IMR-90 (cell line): ENCODE data around the gene KIF13A. TPM values are rescaled to one million over a fixed set of nuclear protein-coding genes. Genes with fewer than 3 reads are reported as not detected.

Experiments used
- ATAC-seq: fragments of 200-7000 bp; cut with Tn5 transposase; 2 replicates; pipeline ENCODE4 v1.9.1; 2020; ENCODE audit warnings: low read depth, mild to moderate bottlenecking, moderate library complexity
- BruUV-seq: library from RNA; stranded (reverse); fragments of 400-500 nt; replicated peaks from 2 replicates; lab custom pipeline; 2021; lab: Mats Ljungman, UMichigan
- CTCF ChIA-PET: fragments of 300-600 bp; formaldehyde crosslinking; extraction: SDS; loops from one replicate; lab custom pipeline; 2021; ENCODE audit warnings: antibody characterized with exemption; lab: Yijun Ruan, JAX
- POLR2A ChIA-PET: fragments of 300-600 bp; sonication (Branson Sonifier 250); formaldehyde crosslinking; loops from one replicate; lab custom pipeline; 2022; ENCODE audit warnings: antibody characterized with exemption; ENCODE audit not compliant: unreplicated experiment; lab: Charles Lee
- DNase-seq: peaks from one replicate; pipeline ENCODE4 v3.0.0; 2013
- H2AFZ ChIP-seq: replicated peaks from 2 replicates; pipeline ENCODE3; 2013; ENCODE audit warnings: low read length, mild to moderate bottlenecking; ENCODE audit not compliant: poor library complexity
- H2AK5ac ChIP-seq: 2 replicates; pipeline ENCODE4 v1.6.1; 2013; ENCODE audit warnings: low read depth, low read length, inconsistent platforms
- H2AK9ac ChIP-seq: replicated peaks from 2 replicates; pipeline ENCODE3; 2013; ENCODE audit warnings: mild to moderate bottlenecking, low read depth, low read length, moderate library complexity; ENCODE audit not compliant: poor library complexity
- H2BK120ac ChIP-seq: 2 replicates; pipeline ENCODE4 v1.6.1; 2013; ENCODE audit warnings: low read depth, low read length, inconsistent platforms
- H2BK15ac ChIP-seq: 3 replicates; pipeline ENCODE4 v1.6.1; 2013; ENCODE audit warnings: low read depth, low read length, inconsistent platforms
- H2BK20ac ChIP-seq: 2 replicates; pipeline ENCODE4 v1.6.1; 2013; ENCODE audit warnings: low read depth, mild to moderate bottlenecking, inconsistent platforms, low read length, moderate library complexity
- H2BK5ac ChIP-seq: 2 replicates; pipeline ENCODE4 v1.6.1; 2013; ENCODE audit warnings: mild to moderate bottlenecking, low read depth, low read length, inconsistent platforms; ENCODE audit not compliant: poor library complexity, severe bottlenecking
- H3K14ac ChIP-seq: replicated peaks from 2 replicates; pipeline ENCODE4 v1.6.1; 2013; ENCODE audit warnings: low read depth, low read length, inconsistent platforms
- H3K18ac ChIP-seq: 2 replicates; pipeline ENCODE4 v1.6.1; 2013; ENCODE audit warnings: low read depth, low read length, control low read depth
- H3K23ac ChIP-seq: 2 replicates; pipeline ENCODE4 v1.6.1; 2013; ENCODE audit warnings: low read depth, low read length, inconsistent platforms
- H3K27ac ChIP-seq: 2 replicates; pipeline ENCODE4 v1.5.1; 2013; ENCODE audit warnings: mild to moderate bottlenecking, control low read depth, low read length; ENCODE audit not compliant: insufficient read depth
- H3K27me3 ChIP-seq: 2 replicates; pipeline ENCODE4 v1.6.1; 2013; ENCODE audit warnings: low read length; ENCODE audit not compliant: control insufficient read depth, insufficient read depth
- H3K36me3 ChIP-seq: 2 replicates; pipeline ENCODE4 v1.6.1; 2013; ENCODE audit warnings: low read length, mixed read lengths; ENCODE audit not compliant: control insufficient read depth, insufficient read depth
- H3K4ac ChIP-seq: 2 replicates; pipeline ENCODE4 v1.6.1; 2013; ENCODE audit warnings: low read depth, low read length, inconsistent platforms
- H3K4me1 ChIP-seq: 2 replicates; pipeline ENCODE4 v1.6.1; 2013; ENCODE audit warnings: low read length, mixed read lengths; ENCODE audit not compliant: control insufficient read depth, insufficient read depth
- H3K4me2 ChIP-seq: 2 replicates; pipeline ENCODE4 v1.6.1; 2013; ENCODE audit warnings: low read depth, mild to moderate bottlenecking, control low read depth, low read length, moderate library complexity
- H3K4me3 ChIP-seq: 2 replicates; pipeline ENCODE4 v1.5.1; 2013; ENCODE audit warnings: low read depth, mild to moderate bottlenecking, control low read depth, low read length, moderate library complexity; ENCODE audit not compliant: insufficient read depth
- H3K56ac ChIP-seq: 2 replicates; pipeline ENCODE4 v1.6.1; 2013; ENCODE audit warnings: low read length, inconsistent platforms; ENCODE audit not compliant: insufficient read depth; ENCODE audit errors: extremely low read depth
- H3K79me1 ChIP-seq, 2 experiments: 2 replicates each; pipeline ENCODE4 v1.6.1; 2013; ENCODE audit warnings: low read length in 2 of 2, inconsistent platforms in 1 of 2, low read depth in 1 of 2
- H3K9ac ChIP-seq: 2 replicates; pipeline ENCODE4 v1.6.1; 2013; ENCODE audit warnings: low read depth, low read length, control low read depth
- H3K9me1 ChIP-seq: 2 replicates; pipeline ENCODE4 v1.6.1; 2013; ENCODE audit warnings: low read length, inconsistent platforms; ENCODE audit not compliant: insufficient read depth
- H3K9me3 ChIP-seq: 2 replicates; pipeline ENCODE4 v1.6.1; 2013; ENCODE audit warnings: low read length; ENCODE audit not compliant: control insufficient read depth, insufficient read depth
- H4K20me1 ChIP-seq: 2 replicates; pipeline ENCODE4 v1.6.1; 2013; ENCODE audit warnings: low read length, inconsistent platforms; ENCODE audit not compliant: insufficient read depth
- H4K5ac ChIP-seq: 2 replicates; pipeline ENCODE4 v1.6.1; 2013; ENCODE audit warnings: mild to moderate bottlenecking, low read depth, low read length, control low read depth
- H4K8ac ChIP-seq, 2 experiments: 2 replicates each; pipeline ENCODE4 v1.6.1; 2013; ENCODE audit warnings: low read depth in 2 of 2, low read length in 2 of 2, control low read depth in 1 of 2, inconsistent platforms in 1 of 2
- H4K91ac ChIP-seq: 2 replicates; pipeline ENCODE4 v1.6.1; 2013; ENCODE audit warnings: low read depth, low read length, inconsistent platforms; ENCODE audit not compliant: insufficient read depth
- BHLHE40 ChIP-seq: fragments of 150-350 bp; IDR thresholded peaks from 2 replicates; pipeline ENCODE4 v1.6.1; 2016; ENCODE audit warnings: mild to moderate bottlenecking, low read depth, low read length
- CEBPB ChIP-seq: IDR thresholded peaks from 2 replicates; pipeline ENCODE4 v1.6.1; 2012; ENCODE audit warnings: low read depth, low read length, improper control_type of control experiment
- CHD1 ChIP-seq: IDR thresholded peaks from 2 replicates; pipeline ENCODE4 v1.6.1; 2012; ENCODE audit warnings: low read depth, low read length, improper control_type of control experiment
- CTCF ChIP-seq: conservative IDR thresholded peaks from 2 replicates; pipeline ENCODE4 v1.5.1; 2012; ENCODE audit warnings: mild to moderate bottlenecking, low read depth, low read length, improper control_type of control experiment
- FOS ChIP-seq: fragments of 150-350 bp; IDR thresholded peaks from 2 replicates; pipeline ENCODE4 v1.6.1; 2016; ENCODE audit warnings: low read depth, low read length
- MAFK ChIP-seq: IDR thresholded peaks from 2 replicates; pipeline ENCODE4 v1.6.1; 2012; ENCODE audit warnings: low read depth, low read length, improper control_type of control experiment
- MAZ ChIP-seq: IDR thresholded peaks from 2 replicates; pipeline ENCODE4 v1.6.1; 2012; ENCODE audit warnings: low read depth, mild to moderate bottlenecking, low read length, improper control_type of control experiment, moderate library complexity, borderline replicate concordance
- MXI1 ChIP-seq: IDR thresholded peaks from 2 replicates; pipeline ENCODE4 v1.6.1; 2012; ENCODE audit warnings: low read depth, mild to moderate bottlenecking, low read length, moderate library complexity, borderline replicate concordance
- NFE2L2 ChIP-seq: fragments of 150-350 bp; IDR thresholded peaks from 2 replicates; pipeline ENCODE4 v1.6.1; 2016; ENCODE audit warnings: low read depth, mild to moderate bottlenecking, low read length
- POLR2A ChIP-seq: IDR thresholded peaks from 2 replicates; pipeline ENCODE4 v1.6.1; 2012; ENCODE audit warnings: mild to moderate bottlenecking, low read depth, low read length
- RCOR1 ChIP-seq: IDR thresholded peaks from 2 replicates; pipeline ENCODE4 v1.6.1; 2012; ENCODE audit warnings: mild to moderate bottlenecking, low read length, improper control_type of control experiment; ENCODE audit not compliant: insufficient replicate concordance
- RFX5 ChIP-seq: IDR thresholded peaks from 2 replicates; pipeline ENCODE4 v1.8.0; 2012; ENCODE audit warnings: low read depth, mild to moderate bottlenecking, low read length, moderate library complexity
- SMC3 ChIP-seq: fragments of 150-350 bp; IDR thresholded peaks from 2 replicates; pipeline ENCODE4 v1.6.1; 2016; ENCODE audit warnings: low read depth, mild to moderate bottlenecking, antibody characterized with exemption, low read length, moderate library complexity
- dilution Hi-C: fragments of 300-500 bp; cut with HindIII; formaldehyde crosslinking; loops from one replicate; pipeline ENCODE4 v1.14.3; 2018; ENCODE audit warnings: low sequenced_read_pairs; ENCODE audit not compliant: unreplicated experiment
- in situ Hi-C: fragments of 300-500 bp; cut with MboI; formaldehyde crosslinking; loops from 3 replicates; pipeline ENCODE4 v1.14.3; 2019; ENCODE audit warnings: low sequenced_read_pairs, inconsistent platforms, mixed read lengths
- intact Hi-C: fragments of 100-400 bp; cut with micrococcal nuclease; formaldehyde crosslinking; loops from 2 replicates; pipeline ENCODE4 v1.10.0; 2022
- polyA plus RNA-seq, 3 experiments: library from polyadenylated mRNA; depleted of rRNA; stranded (reverse); fragments of >200 nt; gene quantifications; 2 replicates each; pipeline ENCODE4 v1.2.3, GENCODE V29; 2012; ENCODE audit warnings: low replicate concordance in 1 of 3
- total RNA-seq: library from RNA; depleted of rRNA; stranded (reverse); fragments of >200 nt; gene quantifications from 2 replicates; pipeline ENCODE4 v1.2.3, GENCODE V29; 2012
- TF ChIP-seq, protein P1 (sequence below): fragments of 150-350 bp; IDR thresholded peaks from 2 replicates; pipeline ENCODE4 v1.6.1; 2016; ENCODE audit warnings: low read depth, mild to moderate bottlenecking, low read length, moderate library complexity, borderline replicate concordance

KIF13A gene
- total and polyA plus RNA-seq, 2 of the 4 experiments (the other 2 are of a cell fraction) = 23.3 to 51.8 TPM

GRCh38 chr6:18016133-18016532, 28.7 kb upstream of the KIF13A start:
- TF ChIP-seq MXI1 (no peak), NFE2L2 (no peak), FOS (no peak), MAFK (no peak), RCOR1 (no peak), POLR2A (no peak), MAZ (no peak), BHLHE40 (no peak), SMC3 (no peak), CEBPB (no peak), CHD1 (no peak), CTCF (no peak), RFX5 (no peak)
- TF ChIP-seq, protein P1, sequence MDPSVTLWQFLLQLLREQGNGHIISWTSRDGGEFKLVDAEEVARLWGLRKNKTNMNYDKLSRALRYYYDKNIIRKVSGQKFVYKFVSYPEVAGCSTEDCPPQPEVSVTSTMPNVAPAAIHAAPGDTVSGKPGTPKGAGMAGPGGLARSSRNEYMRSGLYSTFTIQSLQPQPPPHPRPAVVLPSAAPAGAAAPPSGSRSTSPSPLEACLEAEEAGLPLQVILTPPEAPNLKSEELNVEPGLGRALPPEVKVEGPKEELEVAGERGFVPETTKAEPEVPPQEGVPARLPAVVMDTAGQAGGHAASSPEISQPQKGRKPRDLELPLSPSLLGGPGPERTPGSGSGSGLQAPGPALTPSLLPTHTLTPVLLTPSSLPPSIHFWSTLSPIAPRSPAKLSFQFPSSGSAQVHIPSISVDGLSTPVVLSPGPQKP = no peak
- H2AK9ac ChIP-seq = no peak overlapping the region
- in situ Hi-C loops = no loop called here
- H3K4me3 ChIP-seq = no peak overlapping the region
- no peak overlapping the region for H3K23ac ChIP-seq
- no TSS peak for BruUV-seq
- no peak overlapping the region for H2AK5ac ChIP-seq
- dilution Hi-C loops = no loop called here
- 0 out of 2 replicates have a peak, but pooled peaks cover 2% of the 10 kb centered on the region for H3K27me3 ChIP-seq
- H3K9me3 ChIP-seq = no peaks in the 10 kb centered on the region
- CTCF ChIA-PET = no interaction called here
- no peak overlapping the region for H3K4ac ChIP-seq
- no peak overlapping the region for H2BK20ac ChIP-seq
- H3K27ac ChIP-seq = no peak overlapping the region
- H2BK15ac ChIP-seq = no peak overlapping the region
- no peak for ATAC-seq
- H3K79me1 ChIP-seq = no peaks in the 10 kb centered on the region
- no peak overlapping the region for H3K14ac ChIP-seq
- DNase-seq = no peak
- no peak overlapping the region for H3K9ac ChIP-seq
- H3K18ac ChIP-seq = no peak overlapping the region
- no peak overlapping the region for H3K4me2 ChIP-seq
- H4K5ac ChIP-seq = no peak overlapping the region
- H4K91ac ChIP-seq = no peak overlapping the region
- intact Hi-C loops = no loop called here
- H2BK5ac ChIP-seq = no peak overlapping the region
- no peak overlapping the region for H2AFZ ChIP-seq
- POLR2A ChIA-PET = no interaction called here
- H3K4me1 ChIP-seq = no peaks in the 10 kb centered on the region
- no peak overlapping the region for H4K8ac ChIP-seq
- H3K56ac ChIP-seq = no peak overlapping the region
- H3K36me3 ChIP-seq = no peaks in the 10 kb centered on the region
- H2BK120ac ChIP-seq = no peak overlapping the region
- H3K9me1 ChIP-seq = no peaks in the 10 kb centered on the region; the same call in 1 of the 2 replicates
- H4K20me1 ChIP-seq = no peaks in the 10 kb centered on the region
